Neural progenitor cell (in vitro differentiated cells): ENCODE measurements around the gene UPK2. TPM values are rescaled to one million over a fixed set of nuclear protein-coding genes. Genes with fewer than 3 reads are reported as not detected.
A peak's percentile ranks its signal among the peaks of the same experiment; 100 is the strongest.

Source experiments
- DNase-seq: peaks from one replicate; pipeline ENCODE4 v3.0.0-alpha.2; 2016; ENCODE audit warnings: low spot score
- H2AFZ ChIP-seq: fragments of 200-600 bp; sonication (generic); replicated peaks from 2 replicates; pipeline ENCODE4 v1.6.1; 2016; ENCODE audit warnings: antibody characterized with exemption
- H3F3A ChIP-seq: fragments of 200-600 bp; sonication (generic); 2 replicates; pipeline ENCODE4 v1.6.1; 2016; ENCODE audit warnings: antibody characterized with exemption, low read depth
- H3K27ac ChIP-seq: fragments of 200-600 bp; sonication (generic); 2 replicates; pipeline ENCODE4 v1.5.1; 2016; ENCODE audit warnings: mild to moderate bottlenecking
- H3K27me3 ChIP-seq: fragments of 200-600 bp; sonication (generic); 2 replicates; pipeline ENCODE4 v1.6.1; 2016; ENCODE audit warnings: mild to moderate bottlenecking, moderate library complexity
- H3K36me3 ChIP-seq: fragments of 200-600 bp; sonication (generic); 2 replicates; pipeline ENCODE4 v1.5.1; 2016
- H3K4me1 ChIP-seq: fragments of 200-600 bp; sonication (generic); 2 replicates; pipeline ENCODE4 v1.6.1; 2016; ENCODE audit warnings: mixed run types
- H3K4me2 ChIP-seq: fragments of 200-600 bp; sonication (generic); 2 replicates; pipeline ENCODE4 v1.6.1; 2016
- H3K4me3 ChIP-seq: fragments of 200-600 bp; sonication (generic); 2 replicates; pipeline ENCODE4 v1.5.1; 2016
- H3K79me2 ChIP-seq: fragments of 200-600 bp; sonication (generic); 2 replicates; pipeline ENCODE4 v1.6.1; 2016; ENCODE audit warnings: low read depth
- H3K9ac ChIP-seq: fragments of 200-600 bp; sonication (generic); 2 replicates; pipeline ENCODE4 v1.6.1; 2016
- H3K9me3 ChIP-seq: fragments of 200-600 bp; sonication (generic); 2 replicates; pipeline ENCODE4 v1.5.1; 2016; ENCODE audit warnings: low read depth
- H4K20me1 ChIP-seq: fragments of 200-600 bp; sonication (generic); 2 replicates; pipeline ENCODE4 v1.6.1; 2016; ENCODE audit warnings: low read depth
- H3K27ac Mint-ChIP-seq: 3 replicates; pipeline ENCODE4 v1.8.0; 2021; ENCODE audit warnings: mixed read lengths
- H3K27me3 Mint-ChIP-seq: 2 replicates; pipeline ENCODE4 v1.8.0; 2022; ENCODE audit warnings: low read depth, mild to moderate bottlenecking, inconsistent platforms, moderate library complexity, mixed read lengths; ENCODE audit not compliant: insufficient read depth
- H3K36me3 Mint-ChIP-seq: 3 replicates; pipeline ENCODE4 v1.8.0; 2021; ENCODE audit warnings: mixed read lengths
- H3K4me1 Mint-ChIP-seq: 3 replicates; pipeline ENCODE4 v1.8.0; 2021; ENCODE audit warnings: mixed read lengths
- H3K4me3 Mint-ChIP-seq: 3 replicates; pipeline ENCODE4 v1.8.0; 2021; ENCODE audit warnings: mild to moderate bottlenecking, moderate library complexity, mixed read lengths
- H3K9me3 Mint-ChIP-seq: 3 replicates; pipeline ENCODE4 v1.8.0; 2020; ENCODE audit warnings: mixed read lengths
- EZH2 ChIP-seq: fragments of 200-600 bp; sonication (generic); IDR thresholded peaks from 2 replicates; pipeline ENCODE4 v1.6.1; 2017; ENCODE audit warnings: antibody characterized with exemption, mild to moderate bottlenecking, moderate library complexity
- EZH2phosphoT487 ChIP-seq: fragments of 200-600 bp; sonication (generic); IDR thresholded peaks from 2 replicates; pipeline ENCODE4 v1.6.1; 2017; ENCODE audit warnings: antibody characterized with exemption
- total RNA-seq: library from RNA; depleted of rRNA; stranded (reverse); fragments of >200 nt; gene quantifications from 2 replicates; pipeline ENCODE4 v1.2.3, GENCODE V29; 2015; ENCODE audit warnings: low replicate concordance
- TF ChIP-seq, protein P1 (sequence below): fragments of 200-600 bp; sonication (generic); IDR thresholded peaks from 2 replicates; pipeline ENCODE4 v1.5.1; 2017; ENCODE audit warnings: antibody characterized with exemption, mild to moderate bottlenecking

The UPK2 gene
- total RNA-seq, 1 donor from 2014 or later = not detected

DNA sequence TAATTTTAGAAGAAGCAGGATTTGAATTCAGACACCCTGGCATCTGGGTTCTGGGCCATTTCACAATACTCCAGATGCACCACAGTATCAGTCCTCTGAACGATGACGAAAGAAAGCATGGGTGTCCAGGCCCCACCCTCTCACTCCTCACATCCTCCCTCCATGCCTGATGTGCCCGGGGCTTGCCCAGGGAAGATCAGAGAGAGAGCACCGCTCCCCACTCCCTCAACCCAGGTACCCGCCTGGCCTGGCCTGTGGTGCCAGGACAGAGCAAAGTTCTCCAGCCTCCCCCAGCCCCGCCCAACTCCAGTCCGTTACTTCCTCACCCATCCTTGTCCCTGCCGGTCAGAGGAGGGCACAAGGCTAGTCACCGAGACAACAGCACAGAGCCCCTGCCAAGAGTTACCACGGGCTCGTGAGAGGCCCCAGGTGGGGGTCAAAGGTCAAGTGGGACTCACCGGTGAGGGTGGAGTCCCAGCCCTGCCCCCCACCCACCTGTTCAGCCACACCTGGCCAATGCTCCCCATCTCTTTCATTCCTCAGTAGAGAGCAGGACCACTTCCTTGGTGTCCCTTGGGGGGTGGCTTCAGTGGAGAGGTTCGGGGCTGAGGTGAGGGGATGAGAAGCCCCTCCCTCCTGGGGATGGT is 38.5 kb upstream of the UPK2 start:
- Histone ChIP-seq H3K79me2 (peaks cover 93% of the 10 kb centered on the region), H3K9me3 (no peaks in the 10 kb centered on the region), H3K4me3 (no peak overlapping the region), H3K27ac (peak overlapping the region; percentile 79), H3K27me3 (no peaks in the 10 kb centered on the region), H3F3A (peaks cover 79% of the 10 kb centered on the region), H3K36me3 (no peaks in the 10 kb centered on the region), H4K20me1 (peaks cover 67% of the 10 kb centered on the region), H3K9ac (no peak overlapping the region), H3K4me2 (peak overlapping the region; percentile 99), H3K4me1 (peaks cover 98% of the 10 kb centered on the region), H2AFZ (no peak overlapping the region)
- Mint-ChIP-seq H3K9me3 (no peaks in the 10 kb centered on the region), H3K4me1 (peaks cover 83% of the 10 kb centered on the region), H3K4me3 (peak overlapping the region; percentile 78), H3K27ac (peak overlapping the region; percentile 93), H3K36me3 (no peaks in the 10 kb centered on the region), H3K27me3 (peaks cover 6% of the 10 kb centered on the region)
- TF ChIP-seq, protein P1, sequence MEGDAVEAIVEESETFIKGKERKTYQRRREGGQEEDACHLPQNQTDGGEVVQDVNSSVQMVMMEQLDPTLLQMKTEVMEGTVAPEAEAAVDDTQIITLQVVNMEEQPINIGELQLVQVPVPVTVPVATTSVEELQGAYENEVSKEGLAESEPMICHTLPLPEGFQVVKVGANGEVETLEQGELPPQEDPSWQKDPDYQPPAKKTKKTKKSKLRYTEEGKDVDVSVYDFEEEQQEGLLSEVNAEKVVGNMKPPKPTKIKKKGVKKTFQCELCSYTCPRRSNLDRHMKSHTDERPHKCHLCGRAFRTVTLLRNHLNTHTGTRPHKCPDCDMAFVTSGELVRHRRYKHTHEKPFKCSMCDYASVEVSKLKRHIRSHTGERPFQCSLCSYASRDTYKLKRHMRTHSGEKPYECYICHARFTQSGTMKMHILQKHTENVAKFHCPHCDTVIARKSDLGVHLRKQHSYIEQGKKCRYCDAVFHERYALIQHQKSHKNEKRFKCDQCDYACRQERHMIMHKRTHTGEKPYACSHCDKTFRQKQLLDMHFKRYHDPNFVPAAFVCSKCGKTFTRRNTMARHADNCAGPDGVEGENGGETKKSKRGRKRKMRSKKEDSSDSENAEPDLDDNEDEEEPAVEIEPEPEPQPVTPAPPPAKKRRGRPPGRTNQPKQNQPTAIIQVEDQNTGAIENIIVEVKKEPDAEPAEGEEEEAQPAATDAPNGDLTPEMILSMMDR = no peak
- TF ChIP-seq EZH2 (no peak), EZH2phosphoT487 (no peak)
- no peak for DNase-seq

DNA sequence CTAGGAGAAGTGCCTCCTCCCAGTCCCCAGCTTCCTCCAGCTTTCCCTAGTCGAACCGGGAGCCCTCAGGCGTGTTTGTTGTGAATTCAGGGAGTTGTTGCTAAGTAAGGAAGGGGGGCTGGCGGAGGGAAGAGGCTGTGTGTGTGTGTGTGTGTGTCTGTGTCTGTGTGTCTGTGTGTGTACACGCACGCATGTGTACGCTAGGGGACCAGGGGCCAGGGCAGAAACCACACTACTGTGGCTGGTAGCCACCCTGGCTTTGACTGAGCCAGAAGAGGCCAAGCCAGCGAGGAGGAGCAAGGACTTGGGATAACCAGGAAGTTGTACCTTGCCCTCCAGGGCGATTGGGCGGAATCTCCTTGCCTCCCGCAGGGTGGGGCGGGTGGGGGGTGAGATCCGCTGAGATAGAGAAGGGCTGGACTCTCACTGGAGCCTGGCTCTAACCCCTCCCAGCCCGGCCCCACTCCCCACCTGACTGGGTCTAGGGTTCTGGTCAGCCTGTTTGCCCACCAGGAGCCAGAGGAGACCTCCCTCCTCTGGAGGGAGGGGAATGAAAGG is 37.9 kb upstream of the UPK2 start:
- peaks cover 98% of the 10 kb centered on the region for H3K4me1 ChIP-seq
- H3F3A ChIP-seq = peaks cover 75% of the 10 kb centered on the region
- H2AFZ ChIP-seq = no peak overlapping the region
- no peak overlapping the region for H3K9ac ChIP-seq
- no peak for TF ChIP-seq EZH2phosphoT487
- TF ChIP-seq, protein P1 = no peak
- no peak for TF ChIP-seq EZH2
- peaks cover 83% of the 10 kb centered on the region for H3K4me1 Mint-ChIP-seq
- peaks cover 69% of the 10 kb centered on the region for H4K20me1 ChIP-seq
- H3K9me3 Mint-ChIP-seq = no peaks in the 10 kb centered on the region
- H3K79me2 ChIP-seq = peaks cover 93% of the 10 kb centered on the region
- H3K27me3 Mint-ChIP-seq = peaks cover 6% of the 10 kb centered on the region
- no peaks in the 10 kb centered on the region for H3K27me3 ChIP-seq
- no peaks in the 10 kb centered on the region for H3K9me3 ChIP-seq
- peak overlapping the region; percentile 78 for H3K4me3 Mint-ChIP-seq
- H3K27ac Mint-ChIP-seq = peak overlapping the region; percentile 93
- peak overlapping the region; percentile 79 for H3K27ac ChIP-seq
- H3K4me2 ChIP-seq = peak overlapping the region; percentile 99
- no peaks in the 10 kb centered on the region for H3K36me3 Mint-ChIP-seq
- H3K36me3 ChIP-seq = no peaks in the 10 kb centered on the region
- peak overlapping the region; percentile 20 for H3K4me3 ChIP-seq
- DNase-seq = peak; percentile 71

DNA sequence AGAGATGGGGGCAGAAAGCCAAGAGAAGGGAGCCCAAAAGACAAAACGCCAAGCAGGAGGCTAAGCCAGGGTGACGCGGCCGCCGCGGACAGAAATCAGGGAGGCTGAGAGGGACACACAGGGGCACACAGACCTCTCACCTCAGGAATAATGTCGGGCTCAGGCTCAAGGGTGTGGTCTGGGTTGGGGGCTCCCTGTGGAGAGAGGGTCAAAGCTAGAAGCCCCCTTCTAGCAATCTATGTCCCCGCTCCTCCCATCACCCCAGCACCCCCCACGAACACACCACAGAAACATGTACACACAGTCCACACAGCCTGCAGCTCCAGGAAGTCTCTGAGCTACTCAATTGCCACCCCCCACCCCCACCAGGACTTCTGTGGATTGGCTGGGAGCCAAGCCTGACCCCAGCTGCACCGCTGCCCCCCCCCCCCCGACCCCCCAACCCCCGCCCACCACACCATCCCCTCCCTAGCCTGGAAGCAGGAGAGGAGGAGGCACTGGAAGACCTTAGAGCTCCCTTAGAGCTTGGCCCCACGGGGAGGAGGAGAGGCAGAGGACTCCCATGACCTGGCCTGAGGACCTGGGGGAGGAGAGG is 37.3 kb upstream of the UPK2 start:
- peak overlapping the region; percentile 77 for H3K4me3 Mint-ChIP-seq
- Histone ChIP-seq H3K79me2 (peaks cover 94% of the 10 kb centered on the region), H3K4me1 (peaks cover 98% of the 10 kb centered on the region), H4K20me1 (peaks cover 69% of the 10 kb centered on the region), H3F3A (peaks cover 71% of the 10 kb centered on the region), H3K27ac (peak overlapping the region; percentile 79), H3K9me3 (no peaks in the 10 kb centered on the region), H3K27me3 (no peaks in the 10 kb centered on the region), H3K4me2 (peak overlapping the region; percentile 99), H2AFZ (no peak overlapping the region), H3K36me3 (no peaks in the 10 kb centered on the region), H3K9ac (no peak overlapping the region), H3K4me3 (peak overlapping the region; percentile 27)
- H3K27me3 Mint-ChIP-seq = peaks cover 6% of the 10 kb centered on the region
- no peaks in the 10 kb centered on the region for H3K9me3 Mint-ChIP-seq
- peaks cover 87% of the 10 kb centered on the region for H3K4me1 Mint-ChIP-seq
- DNase-seq = no peak
- peak overlapping the region; percentile 93 for H3K27ac Mint-ChIP-seq
- TF ChIP-seq EZH2phosphoT487 (no peak), EZH2 (no peak)
- TF ChIP-seq, protein P1 = no peak
- H3K36me3 Mint-ChIP-seq = no peaks in the 10 kb centered on the region
